Measurements from ENCODE around the gene SIPA1L3.

DNA sequence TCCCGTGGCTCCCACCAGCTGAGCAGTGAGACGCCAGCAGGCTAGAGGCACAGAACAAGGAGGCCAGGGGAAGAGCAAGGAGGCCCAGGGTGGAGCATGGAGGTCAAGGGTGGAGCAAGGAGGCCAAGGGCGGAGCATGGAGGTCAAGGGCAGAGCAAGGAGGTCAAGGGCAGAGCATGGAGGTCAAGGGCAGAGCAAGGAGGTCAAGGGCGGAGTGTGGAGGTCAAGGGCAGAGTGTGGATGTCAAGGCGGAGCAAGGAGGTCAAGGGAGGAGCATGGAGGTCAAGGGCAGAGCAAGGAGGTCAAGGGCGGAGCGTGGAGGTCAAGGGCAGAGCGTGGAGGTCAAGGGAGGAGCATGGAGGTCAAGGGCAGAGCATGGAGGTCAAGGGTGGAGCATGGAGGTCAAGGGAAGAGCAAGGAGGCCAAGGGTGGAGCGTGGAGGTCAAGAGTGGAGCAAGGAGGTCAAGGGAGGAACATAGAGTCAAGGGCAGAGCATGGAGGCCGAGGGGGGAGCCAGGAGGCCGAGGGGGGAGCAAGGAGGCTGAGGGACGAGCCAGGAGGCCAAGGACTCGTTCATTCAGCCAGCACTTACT is 289.3 kb downstream of the SIPA1L3 start:
- TF ChIP-seq CTCF (IDR thresholded peaks at IDR 0.05) (no peak), POLR2A (IDR thresholded peaks at IDR 0.05) (no peak)

Measured in upper lobe of left lung (tissue), 4 donors.